Endodermal cell (in vitro differentiated cells): Measurements from ENCODE around the gene CENPT. TPM values are rescaled to one million over a fixed set of nuclear protein-coding genes. Genes with fewer than 3 reads are reported as not detected.
"Not testable (repeated sequence)": the region's sequence is repeated elsewhere in the genome, so short reads cannot be mapped to it uniquely, and the experiment has no call there.

Experiments used
- DNase-seq: peaks from one replicate; pipeline ENCODE4 v3.0.0-alpha.2; 2017
- H3K27ac ChIP-seq: 2 replicates; pipeline ENCODE4 v1.5.1; 2013; ENCODE audit warnings: mild to moderate bottlenecking, low read depth, low read length, moderate library complexity
- H3K27me3 ChIP-seq: 2 replicates; pipeline ENCODE4 v1.6.1; 2013; ENCODE audit warnings: mild to moderate bottlenecking, low read length, moderate library complexity; ENCODE audit not compliant: insufficient read depth, control insufficient read depth, poor library complexity, severe bottlenecking
- H3K36me3 ChIP-seq: 2 replicates; pipeline ENCODE4 v1.7.0; 2013; ENCODE audit warnings: mild to moderate bottlenecking, low read length, moderate library complexity; ENCODE audit not compliant: control insufficient read depth, insufficient read depth
- H3K4me1 ChIP-seq: one replicate; pipeline ENCODE4 v1.7.0; 2013; ENCODE audit warnings: low read length; ENCODE audit not compliant: control insufficient read depth, insufficient read depth
- H3K4me3 ChIP-seq: 2 replicates; pipeline ENCODE4 v1.5.1; 2013; ENCODE audit warnings: mild to moderate bottlenecking, low read length, moderate library complexity
- H3K9ac ChIP-seq: 2 replicates; pipeline ENCODE4 v1.6.1; 2013; ENCODE audit warnings: mild to moderate bottlenecking, low read length, moderate library complexity; ENCODE audit not compliant: poor library complexity, severe bottlenecking; ENCODE audit errors: extremely low read depth
- H3K9me3 ChIP-seq: 2 replicates; pipeline ENCODE4 v1.6.1; 2013; ENCODE audit warnings: mild to moderate bottlenecking, low read length, moderate library complexity; ENCODE audit not compliant: control insufficient read depth
- H3K27ac Mint-ChIP-seq: 2 replicates; pipeline ENCODE4 v1.8.0; 2020; ENCODE audit warnings: mixed read lengths
- H3K27me3 Mint-ChIP-seq: 2 replicates; pipeline ENCODE4 v1.8.0; 2021; ENCODE audit warnings: mild to moderate bottlenecking, mixed read lengths; ENCODE audit not compliant: insufficient read depth
- H3K36me3 Mint-ChIP-seq: 2 replicates; pipeline ENCODE4 v1.8.0; 2020; ENCODE audit warnings: low read depth, mixed read lengths
- H3K4me1 Mint-ChIP-seq: 2 replicates; pipeline ENCODE4 v1.8.0; 2020; ENCODE audit warnings: mixed read lengths
- H3K4me3 Mint-ChIP-seq: 2 replicates; pipeline ENCODE4 v1.8.0; 2020; ENCODE audit warnings: mild to moderate bottlenecking, moderate library complexity, mixed read lengths
- H3K9me3 Mint-ChIP-seq: 2 replicates; pipeline ENCODE4 v1.8.0; 2020; ENCODE audit warnings: mild to moderate bottlenecking, mixed read lengths
- CTCF ChIP-seq: fragments of 200-600 bp; sonication (generic); conservative IDR thresholded peaks from 2 replicates; pipeline ENCODE4 v1.5.0; 2021; ENCODE audit warnings: antibody characterized with exemption, mild to moderate bottlenecking
- WGBS, 2 experiments: methylation state at CpG; one replicate each; pipeline versions ENCODE4 v1.1.5 to v1.1.7; 2013; ENCODE audit warnings: missing lambda C conversion rate in 2 of 2, mixed read lengths in 1 of 2; ENCODE audit not compliant: insufficient coverage in 1 of 2, insufficient read length in 1 of 2; 5-methylcytosine and 5-hydroxymethylcytosine counted together
- total RNA-seq, 2 donors: library from RNA; stranded (reverse); fragmentation: NEBNext Ultra II Directional in 1 of 2; extraction: Animal tissue kit (Norgen Biotek cat#: 25700) in 1 of 2; gene quantifications; 2 replicates in 1 of 2; 3 replicates in 1 of 2; pipeline ENCODE4 v1.2.1, GENCODE V29; 2021

The CENPT gene
- total RNA-seq, 2 donors from 2014 or later, result 43.7 to 57.2 TPM

- 92 to 93% methylated on average over 2 of the region's 2 CpGs for WGBS, 2 experiments
- H3K27me3 Mint-ChIP-seq, result no peaks in the 10 kb centered on the region
- H3K4me1 Mint-ChIP-seq, result peaks cover 16% of the 10 kb centered on the region
- Histone ChIP-seq H3K4me1 (no peaks in the 10 kb centered on the region), H3K9ac (no peak overlapping the region), H3K36me3 (peaks cover 89% of the 10 kb centered on the region), H3K27me3 (no peaks in the 10 kb centered on the region), H3K9me3 (no peaks in the 10 kb centered on the region), H3K4me3 (no peak overlapping the region), H3K27ac (no peak overlapping the region)
- no peaks in the 10 kb centered on the region for H3K9me3 Mint-ChIP-seq
- TF ChIP-seq CTCF, result peak; percentile 71
- DNase-seq, result peak; percentile 86
- H3K4me3 Mint-ChIP-seq, result no peak overlapping the region
- peak overlapping the region; percentile 42 for H3K27ac Mint-ChIP-seq
- peaks cover 47% of the 10 kb centered on the region for H3K36me3 Mint-ChIP-seq
These were observed 17.8 kb upstream of the CENPT start for GRCh38 chr16:67865318-67865717.

GRCh38 chr16:67864594-67864993 is 17.1 kb upstream of the CENPT start:
- H3K27ac Mint-ChIP-seq, result peak overlapping the region; percentile 42
- H3K4me3 ChIP-seq, result no peak overlapping the region
- H3K27ac ChIP-seq, result no peak overlapping the region
- peak; percentile 63 for DNase-seq
- peaks cover 46% of the 10 kb centered on the region for H3K36me3 Mint-ChIP-seq
- no peak overlapping the region for H3K9ac ChIP-seq
- no peak for TF ChIP-seq CTCF
- H3K4me1 Mint-ChIP-seq, result peaks cover 16% of the 10 kb centered on the region
- no peaks in the 10 kb centered on the region for H3K9me3 Mint-ChIP-seq
- no peaks in the 10 kb centered on the region for H3K9me3 ChIP-seq
- no peak overlapping the region for H3K4me3 Mint-ChIP-seq
- peaks cover 85% of the 10 kb centered on the region for H3K36me3 ChIP-seq
- no peaks in the 10 kb centered on the region for H3K4me1 ChIP-seq
- no peaks in the 10 kb centered on the region for H3K27me3 ChIP-seq
- H3K27me3 Mint-ChIP-seq, result no peaks in the 10 kb centered on the region
- 75 to 93% methylated on average over 2 of the region's 2 CpGs for WGBS, 2 experiments

- Mint-ChIP-seq H3K4me1 (peaks cover 16% of the 10 kb centered on the region), H3K36me3 (peaks cover 47% of the 10 kb centered on the region)
- not testable (repeated sequence) for H3K9ac ChIP-seq, H3K4me3 Mint-ChIP-seq, DNase-seq, H3K9me3 ChIP-seq, H3K27me3 Mint-ChIP-seq, H3K9me3 Mint-ChIP-seq, H3K4me3 ChIP-seq, H3K4me1 ChIP-seq, H3K27ac ChIP-seq, H3K27ac Mint-ChIP-seq, H3K27me3 ChIP-seq
- 94 to 97% methylated on average over 5 to 6 of the region's 6 CpGs for WGBS, 2 experiments
- peaks cover 83% of the 10 kb centered on the region for H3K36me3 ChIP-seq
These were observed 16.6 kb upstream of the CENPT start for GRCh38 chr16:67864044-67864443.
